HG02610 (cell line): Measurements from ENCODE around the gene HERC3.

Source experiments
- ATAC-seq: cut with Tn5 transposase; IDR thresholded peaks from one replicate; pipeline ENCODE4 v1.9.1; 2021; ENCODE audit warnings: mild to moderate bottlenecking, moderate library complexity; ENCODE audit not compliant: unreplicated experiment

The HERC3 gene

GRCh38 chr4:88591787-88592599 is at the start of gene HERC3:
TSS of gene HERC3 (plus strand) at chr4:88592480. CDS start at chr4:88605824, 13,344 bp downstream.
- ATAC-seq: peak; percentile 97

GRCh38 chr4:88549815-88550214 is 42.5 kb upstream of the HERC3 start:
- ATAC-seq: no peak

- no peak for ATAC-seq
Observed at GRCh38 chr4:88567591-88567990, 24.7 kb upstream of the HERC3 start.

- ATAC-seq: no peak
Observed at GRCh38 chr4:88570001-88570400, 22.3 kb upstream of the HERC3 start.

- ATAC-seq: no peak
Observed at GRCh38 chr4:88573276-88573980, 18.9 kb upstream of the HERC3 start.

GRCh38 chr4:88573995-88574394 is 18.3 kb upstream of the HERC3 start:
- no peak for ATAC-seq

GRCh38 chr4:88575186-88575585 is 17.1 kb upstream of the HERC3 start:
- ATAC-seq: no peak

GRCh38 chr4:88582493-88582892 is 9.8 kb upstream of the HERC3 start:
- ATAC-seq: no peak

GRCh38 chr4:88583631-88584470 is 8.4 kb upstream of the HERC3 start:
- ATAC-seq: no peak

GRCh38 chr4:88584471-88584900 is 7.8 kb upstream of the HERC3 start:
- ATAC-seq: no peak

GRCh38 chr4:88585917-88586316 is 6.4 kb upstream of the HERC3 start:
- ATAC-seq: no peak

GRCh38 chr4:88587306-88587705 is 5.0 kb upstream of the HERC3 start:
- ATAC-seq: no peak

- peak; percentile 81 for ATAC-seq
Observed at GRCh38 chr4:88592600-88593448, 544 bp downstream of the HERC3 start.

- ATAC-seq: no peak
Observed at GRCh38 chr4:88597970-88598660, 5.8 kb downstream of the HERC3 start.

GRCh38 chr4:88599298-88599697 is 7.0 kb downstream of the HERC3 start:
- no peak for ATAC-seq

- no peak for ATAC-seq
Observed at GRCh38 chr4:88599714-88600113, 7.4 kb downstream of the HERC3 start.

GRCh38 chr4:88600176-88600838 is 8.0 kb downstream of the HERC3 start:
- no peak for ATAC-seq

- ATAC-seq: no peak
Observed at GRCh38 chr4:88604978-88605678, 12.8 kb downstream of the HERC3 start.

- ATAC-seq: peak; percentile 68
Observed at GRCh38 chr4:88605736-88606135, 13.5 kb downstream of the HERC3 start.
